Neural cell (in vitro differentiated cells): ENCODE data around the gene CCDC33.

Experiments
- EZH2 ChIP-seq: fragments of 200-600, 300-800 bp; shearing (Covaris generic), sonication (generic); IDR thresholded peaks from 2 replicates; pipeline ENCODE4 v1.6.1; 2014; ENCODE audit warnings: antibody characterized with exemption, low read length, borderline replicate concordance, mild to moderate bottlenecking; ENCODE audit not compliant: insufficient read depth, poor library complexity, severe bottlenecking
- RAD21 ChIP-seq: fragments of 450-650 bp; conservative IDR thresholded peaks from 2 replicates; pipeline ENCODE4 v1.6.1; 2014; ENCODE audit warnings: antibody characterized with exemption, mild to moderate bottlenecking, moderate library complexity

GRCh38 chr15:74336061-74337005 lies 100.2 kb downstream of the CCDC33 start:
- no peak for TF ChIP-seq EZH2
- TF ChIP-seq RAD21 = no peak
